GM15510 (cell line): ENCODE measurements around the gene CNTNAP2.

Experiments used
- POLR2A ChIP-seq: IDR thresholded peaks from 3 replicates; pipeline ENCODE4 v1.6.1; 2011; ENCODE audit warnings: borderline replicate concordance; ENCODE audit not compliant: insufficient read length; ENCODE audit errors: extremely low read depth

CNTNAP2 gene

GRCh38 chr7:146647445-146647844, 530.8 kb downstream of the CNTNAP2 start:
- no peak for TF ChIP-seq POLR2A

DNA sequence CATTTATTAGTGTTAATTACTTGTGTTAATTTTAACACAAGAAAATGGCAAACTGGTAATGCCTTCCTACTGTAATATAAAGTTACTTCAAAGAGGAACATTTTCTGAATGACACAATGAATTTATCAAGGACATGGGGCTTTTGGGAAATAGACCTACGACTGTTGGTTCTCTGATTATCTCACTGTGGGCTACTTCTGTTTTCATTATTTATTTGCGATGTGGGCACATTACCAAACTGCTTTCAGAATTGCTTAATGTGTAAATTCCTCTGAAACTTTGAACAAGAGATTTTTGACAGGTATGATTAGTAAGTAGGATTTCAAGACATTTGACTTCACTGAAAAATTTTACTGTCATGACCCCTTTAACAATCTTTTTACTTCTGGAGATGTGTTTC, 535.6 kb downstream of the CNTNAP2 start:
- no peak for TF ChIP-seq POLR2A

DNA sequence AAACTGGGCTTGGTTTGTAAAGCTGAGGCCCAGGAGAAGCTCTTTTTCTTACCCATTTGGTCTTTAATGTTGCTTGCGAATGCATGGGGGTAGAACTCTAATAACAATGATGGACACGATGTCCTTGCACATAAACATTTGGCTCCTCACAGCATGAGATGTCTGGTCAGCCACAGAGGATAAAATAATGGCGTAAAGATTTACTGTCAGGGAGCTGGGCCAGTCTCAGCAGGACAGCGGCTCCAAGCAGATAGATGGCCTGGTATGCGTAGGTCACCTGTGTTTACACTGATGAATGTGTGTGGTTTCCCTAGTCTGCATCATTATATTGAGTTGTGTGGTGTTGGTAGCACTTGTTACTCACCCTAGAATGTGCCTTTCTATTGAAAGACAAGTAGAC, 537.4 kb downstream of the CNTNAP2 start:
- no peak for TF ChIP-seq POLR2A

- TF ChIP-seq POLR2A: no peak
Measured at GRCh38 chr7:146655928-146656797, 539.6 kb downstream of the CNTNAP2 start.

- TF ChIP-seq POLR2A: no peak
Measured at GRCh38 chr7:146656988-146657387, 540.4 kb downstream of the CNTNAP2 start.

GRCh38 chr7:146658604-146659003, 542.0 kb downstream of the CNTNAP2 start:
- TF ChIP-seq POLR2A: no peak

DNA sequence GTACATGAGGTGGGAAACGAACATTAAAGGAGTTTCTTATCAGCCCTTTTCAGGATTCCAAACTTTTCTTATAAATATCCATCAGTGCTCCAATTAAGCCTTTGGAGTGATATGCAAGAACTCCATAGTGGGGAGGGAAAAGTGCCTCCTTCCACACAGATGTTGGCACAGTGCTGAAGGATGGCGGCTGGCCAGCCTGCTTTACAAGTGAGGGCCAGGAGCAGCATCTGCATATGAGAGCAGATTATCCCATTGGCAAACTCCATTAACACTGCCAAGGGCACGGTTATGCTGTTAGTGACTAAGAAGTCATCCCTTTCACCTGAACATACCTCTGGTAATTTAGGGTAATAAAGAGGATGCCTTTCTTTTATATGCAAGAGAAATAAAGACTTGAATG, 543.1 kb downstream of the CNTNAP2 start:
- no peak for TF ChIP-seq POLR2A

- TF ChIP-seq POLR2A: no peak
Measured at GRCh38 chr7:146660839-146661238, 544.2 kb downstream of the CNTNAP2 start.

- TF ChIP-seq POLR2A: no peak
Measured at GRCh38 chr7:146661435-146661834, 544.8 kb downstream of the CNTNAP2 start.

GRCh38 chr7:146661929-146662328, 545.3 kb downstream of the CNTNAP2 start:
- no peak for TF ChIP-seq POLR2A

- no peak for TF ChIP-seq POLR2A
Measured at GRCh38 chr7:146665023-146665422, 548.4 kb downstream of the CNTNAP2 start.

GRCh38 chr7:146670532-146670931, 553.9 kb downstream of the CNTNAP2 start:
- TF ChIP-seq POLR2A: no peak

DNA sequence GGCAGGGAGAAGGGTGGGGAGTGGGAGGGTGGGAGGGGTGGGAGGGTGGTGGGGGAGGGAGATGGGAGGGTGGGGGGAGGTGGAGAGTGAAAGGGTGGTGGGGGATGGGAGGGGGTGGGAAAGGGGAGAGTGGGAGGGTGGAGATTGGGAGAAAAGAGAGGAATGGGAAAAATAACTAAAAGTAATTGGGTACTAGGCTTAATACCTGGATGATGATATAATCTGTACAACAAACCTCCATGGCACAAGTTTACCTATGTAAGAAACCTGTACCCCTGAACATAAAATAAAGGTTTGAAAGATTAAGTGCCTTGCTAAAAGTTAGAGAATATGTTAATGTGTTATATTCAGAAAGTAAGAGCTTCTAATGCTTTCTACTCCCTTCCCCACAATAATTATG, 564.9 kb downstream of the CNTNAP2 start:
- TF ChIP-seq POLR2A: no peak

GRCh38 chr7:146683439-146683838, 566.8 kb downstream of the CNTNAP2 start:
- no peak for TF ChIP-seq POLR2A

GRCh38 chr7:146690987-146691386, 574.4 kb downstream of the CNTNAP2 start:
- TF ChIP-seq POLR2A: no peak

- TF ChIP-seq POLR2A: no peak
Measured at GRCh38 chr7:146698995-146699610, 582.5 kb downstream of the CNTNAP2 start.
